22Rv1 (cell line): ENCODE results near the gene DROSHA.
"Not testable (repeated sequence)": the region's sequence is repeated elsewhere in the genome, so short reads cannot be mapped to it uniquely, and the experiment has no call there.

Experiments
- CTCF ChIP-seq: fragments of 450-650 bp; IDR thresholded peaks from 2 replicates; pipeline ENCODE4 v1.5.1; 2017; ENCODE audit warnings: mild to moderate bottlenecking
- ZFX ChIP-seq: fragments of 450-650 bp; IDR thresholded peaks from 2 replicates; pipeline ENCODE4 v1.6.1; 2017; ENCODE audit warnings: antibody characterized with exemption, borderline replicate concordance

DNA sequence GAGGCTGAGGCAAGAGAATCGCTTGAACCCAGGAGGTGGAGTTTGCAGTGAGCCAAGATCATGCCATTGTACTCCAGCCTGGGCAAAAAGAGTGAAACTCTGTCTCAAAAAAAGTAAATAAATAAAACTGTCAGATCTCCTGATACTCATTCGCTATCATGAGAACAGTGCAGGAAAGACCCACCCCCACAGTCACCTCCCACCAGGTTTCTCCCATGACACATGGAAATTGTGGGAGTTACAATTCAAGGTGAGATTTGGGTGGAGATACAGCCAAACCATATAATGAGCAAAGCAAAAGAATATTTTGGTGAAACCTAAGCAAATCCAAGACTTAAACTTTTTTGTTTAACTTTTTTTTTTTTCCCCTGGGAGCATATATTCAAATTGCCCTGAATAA, 17.2 kb upstream of the DROSHA start:
- not testable (repeated sequence) for TF ChIP-seq CTCF, ZFX
